ENCODE data around the gene ITCH.
"Not testable (repeated sequence)": the region's sequence is repeated elsewhere in the genome, so short reads cannot be mapped to it uniquely, and the experiment has no call there.

The ITCH gene

DNA sequence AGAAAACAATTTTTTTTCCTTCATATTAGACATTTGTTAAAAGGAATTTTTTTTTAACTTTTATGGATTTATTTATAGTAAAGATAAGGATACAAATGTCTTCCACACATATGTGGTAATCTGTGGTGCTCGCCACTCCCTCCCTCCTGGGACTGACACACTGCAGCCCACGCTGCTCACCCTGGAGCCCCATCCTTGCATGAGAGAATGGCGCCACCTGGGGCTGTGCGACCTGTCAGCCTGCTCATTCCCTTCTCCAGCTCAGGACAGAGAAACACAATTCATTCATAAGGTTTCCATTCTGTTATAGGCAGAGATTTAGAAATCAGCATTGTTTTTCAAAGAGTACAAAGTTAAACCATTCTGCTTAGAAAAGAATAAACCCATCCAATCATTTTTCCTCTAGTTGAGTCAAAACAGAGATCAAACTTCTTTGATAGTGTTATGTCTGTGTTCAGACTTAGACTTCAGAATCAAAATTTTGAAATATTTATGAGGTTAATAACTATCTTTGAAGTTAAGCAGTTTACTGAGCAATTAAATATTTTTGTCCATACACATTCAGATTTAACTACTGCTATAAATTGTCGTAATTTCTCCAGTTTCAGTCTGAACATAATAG lies 110.3 kb downstream of the ITCH start:
- no peak for TF ChIP-seq L3MBTL2 (conservative IDR thresholded peaks at IDR 0.05)
- TF ChIP-seq BHLHE40 (IDR thresholded peaks at IDR 0.05; ENCODE audit: borderline replicate concordance): no peak
- TF ChIP-seq ELF4 (IDR thresholded peaks at IDR 0.05): no peak
- no peak for TF ChIP-seq ARNT (IDR thresholded peaks at IDR 0.05)
- no peak for TF ChIP-seq SUZ12 (IDR thresholded peaks at IDR 0.05)
- TF ChIP-seq CTBP1 (IDR thresholded peaks at IDR 0.05; ENCODE audit: borderline replicate concordance): no peak
- no peak for TF ChIP-seq HDGF (IDR thresholded peaks at IDR 0.05; ENCODE audit: borderline replicate concordance)
- TF ChIP-seq ZNF384 (IDR thresholded peaks at IDR 0.05): no peak
- no peak for TF ChIP-seq TARDBP (IDR thresholded peaks at IDR 0.05)
- no peak for TF ChIP-seq FOXK2 (IDR thresholded peaks at IDR 0.05)
- no peak for TF ChIP-seq LEF1 (IDR thresholded peaks at IDR 0.05; ENCODE audit: borderline replicate concordance)
- TF ChIP-seq SP1 (IDR thresholded peaks at IDR 0.05): no peak
- TF ChIP-seq, protein P1, sequence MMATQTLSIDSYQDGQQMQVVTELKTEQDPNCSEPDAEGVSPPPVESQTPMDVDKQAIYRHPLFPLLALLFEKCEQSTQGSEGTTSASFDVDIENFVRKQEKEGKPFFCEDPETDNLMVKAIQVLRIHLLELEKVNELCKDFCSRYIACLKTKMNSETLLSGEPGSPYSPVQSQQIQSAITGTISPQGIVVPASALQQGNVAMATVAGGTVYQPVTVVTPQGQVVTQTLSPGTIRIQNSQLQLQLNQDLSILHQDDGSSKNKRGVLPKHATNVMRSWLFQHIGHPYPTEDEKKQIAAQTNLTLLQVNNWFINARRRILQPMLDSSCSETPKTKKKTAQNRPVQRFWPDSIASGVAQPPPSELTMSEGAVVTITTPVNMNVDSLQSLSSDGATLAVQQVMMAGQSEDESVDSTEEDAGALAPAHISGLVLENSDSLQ (IDR thresholded peaks at IDR 0.05): no peak
- no peak for TF ChIP-seq NFRKB (IDR thresholded peaks at IDR 0.05)
- no peak for TF ChIP-seq FOXA1 (IDR thresholded peaks at IDR 0.05)
- TF ChIP-seq FOXM1 (IDR thresholded peaks at IDR 0.05; ENCODE audit: borderline replicate concordance): no peak
- POLR2A ChIA-PET: interaction anchor here (0.6 to 0.8 kb wide), 2 partner anchors 42 to 43 kb away, joined by 3 to 4 read pairs; partner anchors contain the start of gene DYNLRB1
- CTCF ChIA-PET: interaction anchor here (0.6 to 2.3 kb wide), 2 partner anchors 131 to 161 kb away, joined by 3 to 27 read pairs; no protein-coding TSS in a partner anchor
- DNase-seq (ENCODE audit: extremely low spot score): peak; percentile 41

DNA sequence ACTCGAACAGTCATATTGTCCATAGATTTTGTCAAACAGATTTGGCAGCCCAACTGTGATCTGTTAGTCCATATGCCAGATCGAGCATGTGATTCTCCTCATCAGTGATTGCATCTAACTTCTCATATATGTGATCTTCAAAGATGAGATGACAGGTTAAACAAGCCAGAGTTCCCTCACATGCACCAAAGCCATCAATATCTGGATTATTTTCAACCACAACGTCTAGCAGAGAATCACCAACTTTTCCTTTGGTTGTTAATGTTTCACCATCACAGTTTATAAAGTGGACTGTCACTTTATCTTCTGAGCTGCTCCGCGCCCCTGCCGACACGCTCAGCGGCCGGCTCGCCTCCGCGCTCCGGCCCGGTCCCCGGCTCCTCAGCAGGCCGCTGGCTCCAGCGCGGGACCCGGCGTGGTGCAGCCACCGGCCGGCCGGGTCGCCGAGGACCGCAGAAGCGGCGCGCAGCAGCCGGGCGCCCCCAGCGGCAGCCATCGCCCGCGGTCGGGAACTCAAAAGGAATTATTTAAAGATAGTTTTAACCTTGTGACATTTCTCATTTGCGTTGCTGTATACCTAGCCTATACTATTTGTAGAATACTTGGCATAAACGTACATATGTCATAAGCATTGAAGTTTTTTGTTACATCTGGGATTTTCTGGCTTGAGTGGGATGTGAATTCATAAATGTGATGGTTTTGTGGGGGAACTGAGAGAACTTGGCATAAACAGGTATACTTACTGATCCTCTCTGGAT lies 113.1 kb downstream of the ITCH start:
- ChIA-PET CTCF (interaction anchor here (1.1 kb wide), 1 partner anchor 154 kb away, joined by 3 read pairs; no protein-coding TSS in a partner anchor), POLR2A (no interaction called here)
- peak; percentile 8 for DNase-seq (ENCODE audit: extremely low spot score)
- TF ChIP-seq FOXA1 (IDR thresholded peaks at IDR 0.05) (no peak), ZNF384 (IDR thresholded peaks at IDR 0.05) (no peak), ELF4 (IDR thresholded peaks at IDR 0.05) (no peak), SP1 (IDR thresholded peaks at IDR 0.05) (no peak), LEF1 (IDR thresholded peaks at IDR 0.05; ENCODE audit: borderline replicate concordance) (no peak), NFRKB (IDR thresholded peaks at IDR 0.05) (no peak), L3MBTL2 (conservative IDR thresholded peaks at IDR 0.05) (no peak), FOXK2 (IDR thresholded peaks at IDR 0.05) (no peak), HDGF (IDR thresholded peaks at IDR 0.05; ENCODE audit: borderline replicate concordance) (no peak), BHLHE40 (IDR thresholded peaks at IDR 0.05; ENCODE audit: borderline replicate concordance) (no peak), CTBP1 (IDR thresholded peaks at IDR 0.05; ENCODE audit: borderline replicate concordance) (no peak), SUZ12 (IDR thresholded peaks at IDR 0.05) (no peak), TARDBP (IDR thresholded peaks at IDR 0.05) (no peak), ARNT (IDR thresholded peaks at IDR 0.05) (no peak), FOXM1 (IDR thresholded peaks at IDR 0.05; ENCODE audit: borderline replicate concordance) (no peak)
- TF ChIP-seq, protein P1 (IDR thresholded peaks at IDR 0.05): no peak

DNA sequence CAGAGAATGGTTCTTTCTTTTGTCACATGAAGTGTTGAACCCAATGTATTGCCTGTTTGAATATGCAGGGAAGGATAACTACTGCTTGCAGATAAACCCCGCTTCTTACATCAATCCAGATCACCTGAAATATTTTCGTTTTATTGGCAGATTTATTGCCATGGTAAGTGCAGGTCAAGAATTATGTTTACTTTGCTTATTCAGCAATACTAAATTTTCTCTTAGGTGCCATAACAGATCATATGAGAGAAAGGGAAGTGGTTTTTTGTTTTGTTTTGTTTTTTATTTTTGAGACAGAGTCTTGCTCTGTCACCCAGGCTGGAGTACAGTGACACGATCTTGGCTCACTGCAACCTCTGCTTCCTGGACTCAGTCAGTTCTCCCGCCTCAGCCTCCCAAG lies 116.6 kb downstream of the ITCH start:
- TF ChIP-seq ELF4 (IDR thresholded peaks at IDR 0.05): no peak
- TF ChIP-seq HDGF (IDR thresholded peaks at IDR 0.05; ENCODE audit: borderline replicate concordance): no peak
- TF ChIP-seq TARDBP (IDR thresholded peaks at IDR 0.05): no peak
- ChIA-PET CTCF (no interaction called here), POLR2A (interaction anchor here (0.6 kb wide), 1 partner anchor 309 kb away, joined by 4 read pairs; no protein-coding TSS in a partner anchor)
- DNase-seq (ENCODE audit: extremely low spot score): no peak

DNA sequence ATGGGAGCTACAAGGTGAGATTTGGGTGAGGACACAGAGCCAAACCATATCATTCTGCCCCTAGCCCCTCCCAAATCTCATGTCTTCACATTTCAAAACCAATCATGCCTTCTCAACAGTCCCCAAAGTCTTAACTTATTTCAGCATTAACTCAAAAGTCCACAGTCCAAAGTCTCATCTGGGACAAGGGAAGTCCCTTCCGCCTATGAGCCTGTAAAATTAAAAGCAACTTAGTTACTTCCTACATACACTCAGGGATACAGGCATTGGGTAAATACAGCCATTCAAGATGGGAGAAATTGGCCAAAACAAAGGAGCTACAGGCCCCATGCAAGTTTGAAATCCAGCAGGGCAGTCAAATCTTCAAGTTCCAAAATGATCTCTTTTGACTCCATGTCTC lies 119.1 kb downstream of the ITCH start:
- CTCF ChIA-PET; DNase-seq (ENCODE audit: extremely low spot score); POLR2A ChIA-PET: not testable (repeated sequence)

DNA sequence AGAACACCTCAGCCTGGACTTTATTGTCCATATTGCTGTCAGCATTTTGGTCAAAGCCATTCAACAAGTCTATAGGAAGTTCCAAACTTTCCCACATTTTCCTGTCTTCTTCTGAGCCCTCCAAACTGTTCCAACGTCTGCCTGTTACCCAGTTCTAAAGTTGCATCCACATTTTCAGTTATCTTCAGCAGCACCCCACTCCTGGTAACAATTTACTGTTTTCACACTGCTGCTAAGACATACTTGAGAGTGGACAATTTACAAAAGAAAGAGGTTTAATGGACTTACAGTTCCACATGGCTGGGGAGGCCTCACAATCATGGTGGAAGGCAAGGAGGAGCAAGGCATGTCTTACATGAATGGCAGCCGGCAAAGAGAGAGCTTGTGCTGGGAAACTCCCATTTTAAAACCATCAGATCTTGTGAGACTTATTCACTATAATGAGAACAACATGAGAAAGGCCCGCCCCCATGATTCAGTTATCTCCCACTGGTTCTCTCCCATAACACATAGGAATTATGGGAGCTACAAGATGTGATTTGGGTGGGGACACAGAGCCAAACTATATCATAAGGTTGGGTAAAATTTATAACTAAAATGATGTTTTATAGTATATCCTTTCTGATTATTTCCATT lies 120.6 kb downstream of the ITCH start:
- CTCF ChIA-PET, POLR2A ChIA-PET: not testable (repeated sequence)

DNA sequence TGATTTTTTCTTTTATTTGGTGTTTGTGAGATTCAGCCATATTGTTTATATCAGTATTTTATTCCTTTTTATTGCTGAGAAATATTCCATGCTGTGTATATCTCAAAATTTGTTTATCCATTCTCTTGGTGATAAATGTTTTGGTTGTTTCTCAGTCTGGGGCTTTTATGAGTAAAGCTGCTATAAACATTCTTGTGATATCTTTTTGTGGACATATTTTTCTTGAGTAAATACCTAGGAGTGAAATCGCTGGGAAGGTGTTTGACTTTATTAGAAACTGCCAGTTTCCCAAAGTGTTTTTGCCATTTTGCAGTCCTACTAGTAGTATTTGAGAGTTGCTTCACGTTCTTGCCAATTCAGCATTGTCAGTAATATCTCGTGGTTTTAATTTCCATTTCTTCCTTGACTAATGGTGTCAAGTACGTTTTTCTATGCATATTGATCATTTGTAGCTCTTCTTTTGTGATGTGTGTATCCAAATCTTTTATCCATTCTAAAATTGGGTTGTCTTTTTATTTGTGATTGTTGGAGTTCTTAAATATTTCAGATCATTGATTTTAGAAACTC lies 122.1 kb downstream of the ITCH start:
- TF ChIP-seq NFRKB (IDR thresholded peaks at IDR 0.05) (no peak), FOXM1 (IDR thresholded peaks at IDR 0.05; ENCODE audit: borderline replicate concordance) (no peak), BHLHE40 (IDR thresholded peaks at IDR 0.05; ENCODE audit: borderline replicate concordance) (no peak), CTBP1 (IDR thresholded peaks at IDR 0.05; ENCODE audit: borderline replicate concordance) (no peak), SP1 (IDR thresholded peaks at IDR 0.05) (no peak), FOXK2 (IDR thresholded peaks at IDR 0.05) (no peak), ARNT (IDR thresholded peaks at IDR 0.05) (no peak), TARDBP (IDR thresholded peaks at IDR 0.05) (no peak), HDGF (IDR thresholded peaks at IDR 0.05; ENCODE audit: borderline replicate concordance) (no peak), SUZ12 (IDR thresholded peaks at IDR 0.05) (no peak), ELF4 (IDR thresholded peaks at IDR 0.05) (no peak)
- ChIA-PET POLR2A (no interaction called here), CTCF (interaction anchor here (0.6 to 1.3 kb wide), 3 partner anchors 48 to 172 kb away, joined by 3 to 4 read pairs (median 3); no protein-coding TSS in a partner anchor)
- no peak for DNase-seq (ENCODE audit: extremely low spot score)

More for the DNA sequence above, 120.6 kb downstream of the ITCH start:
- DNase-seq (ENCODE audit: extremely low spot score): not testable (repeated sequence)
